Activated T-cell treated with anti-CD3 and anti-CD28 coated beads for 48 hours (primary cell): ENCODE measurements around the gene FOXO1.
A peak's percentile ranks its signal among the peaks of the same experiment; 100 is the strongest.

ENCODE experiments used
- DNase-seq: peaks from one replicate; pipeline ENCODE4 v3.0.0-alpha.2; 2020; ENCODE audit warnings: low read depth

FOXO1 gene

DNA sequence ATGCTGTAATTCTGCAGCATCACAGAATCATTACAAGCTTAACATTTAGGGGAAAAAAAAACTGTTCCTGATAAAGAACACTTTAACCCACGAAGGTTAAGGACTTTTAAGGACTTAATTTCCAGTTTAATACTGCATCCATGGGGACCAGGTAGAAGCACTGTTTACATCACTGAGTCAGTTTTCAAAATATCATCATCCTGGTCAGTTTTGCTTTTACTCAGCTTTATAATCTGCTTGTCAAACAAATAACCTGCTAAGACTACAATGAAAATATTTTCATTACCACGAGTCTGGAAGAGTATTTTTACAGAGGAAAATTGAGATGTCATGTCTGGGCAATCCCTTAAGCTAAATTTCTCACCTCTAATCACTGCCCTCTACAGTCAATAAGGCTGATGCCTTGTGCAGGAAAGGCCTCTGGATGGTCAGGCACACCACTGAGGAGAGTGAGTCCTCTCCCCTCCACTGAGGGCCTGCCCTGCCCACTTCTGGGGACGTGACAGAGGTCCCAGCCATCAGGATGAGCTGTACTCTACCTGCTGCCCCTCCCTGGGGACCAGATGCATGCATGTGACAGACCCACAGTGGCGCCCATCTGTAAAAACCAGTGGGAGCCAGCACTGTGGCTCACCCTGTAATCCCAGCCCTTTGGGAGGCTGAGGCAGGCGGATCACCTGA lies 31.0 kb downstream of the FOXO1 start:
- no peak for DNase-seq

DNA sequence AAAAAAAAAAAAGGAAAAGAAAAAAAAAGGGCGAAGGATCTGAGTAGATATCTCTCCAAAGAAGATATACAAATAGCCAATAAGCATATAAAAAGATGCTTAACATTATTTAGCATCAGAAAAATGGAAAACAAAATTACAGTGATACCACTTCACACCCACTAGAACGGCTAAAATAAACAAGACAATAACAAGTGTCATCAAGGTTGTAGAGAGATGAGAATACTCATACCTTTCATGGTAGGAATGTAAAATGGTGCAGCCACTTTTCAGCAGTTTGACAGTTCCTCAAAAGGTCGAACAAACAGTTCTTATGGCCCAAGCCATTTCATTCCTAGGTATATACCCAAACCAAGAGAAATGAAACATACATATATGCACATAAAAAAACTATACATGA lies 33.5 kb downstream of the FOXO1 start:
- no peak for DNase-seq

DNA sequence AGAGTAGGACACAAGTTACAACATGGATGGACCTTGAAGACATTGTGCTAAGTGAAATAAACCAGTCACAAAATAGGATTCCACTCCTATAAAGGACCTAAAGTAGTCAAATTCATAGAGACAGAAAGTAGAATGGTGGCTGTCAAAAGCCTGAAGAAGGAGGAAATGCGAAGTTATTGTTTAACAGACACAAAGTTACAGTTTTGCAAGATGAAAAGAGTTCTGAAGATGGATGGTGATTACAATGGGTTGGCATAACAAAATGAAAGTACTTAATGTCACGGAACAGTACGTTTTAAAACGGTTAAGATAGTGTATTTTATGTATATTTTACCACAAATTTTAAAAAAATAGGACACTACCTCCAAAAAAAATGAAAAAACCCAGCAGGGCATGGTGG lies 34.8 kb downstream of the FOXO1 start:
- no peak for DNase-seq

DNA sequence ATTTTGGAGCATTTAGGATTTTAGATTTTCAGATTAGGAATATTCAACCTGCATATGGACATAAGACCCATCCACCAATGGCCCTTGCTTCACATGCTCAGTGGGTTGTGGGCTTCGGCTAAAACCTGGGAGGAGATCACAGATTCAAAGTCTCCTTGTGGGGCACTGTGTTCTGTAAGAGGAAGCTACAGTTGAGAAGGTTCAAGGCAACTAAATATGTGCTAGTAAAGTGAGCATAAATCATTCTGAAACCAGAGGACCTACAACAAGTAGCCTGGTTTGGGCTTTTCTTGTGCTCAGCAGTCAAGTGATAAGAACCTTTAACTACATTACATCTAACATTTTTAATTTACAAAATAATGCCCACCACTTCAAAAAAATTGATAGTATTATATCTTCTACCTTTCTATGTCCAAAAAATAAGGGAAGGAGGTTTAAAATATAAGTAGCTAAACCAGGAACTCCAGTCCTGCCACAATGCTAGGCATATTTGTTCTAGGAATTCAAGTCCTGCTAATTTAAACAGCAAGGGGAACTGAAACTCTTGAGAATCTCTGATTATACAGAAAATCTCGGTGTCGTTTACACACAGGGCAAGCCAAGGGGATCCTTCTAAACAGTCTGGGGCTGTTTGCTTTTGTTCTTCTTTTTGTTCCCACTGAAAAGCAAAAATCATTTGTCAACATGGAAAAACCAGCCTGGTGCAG lies 36.6 kb downstream of the FOXO1 start:
- DNase-seq, result no peak

DNA sequence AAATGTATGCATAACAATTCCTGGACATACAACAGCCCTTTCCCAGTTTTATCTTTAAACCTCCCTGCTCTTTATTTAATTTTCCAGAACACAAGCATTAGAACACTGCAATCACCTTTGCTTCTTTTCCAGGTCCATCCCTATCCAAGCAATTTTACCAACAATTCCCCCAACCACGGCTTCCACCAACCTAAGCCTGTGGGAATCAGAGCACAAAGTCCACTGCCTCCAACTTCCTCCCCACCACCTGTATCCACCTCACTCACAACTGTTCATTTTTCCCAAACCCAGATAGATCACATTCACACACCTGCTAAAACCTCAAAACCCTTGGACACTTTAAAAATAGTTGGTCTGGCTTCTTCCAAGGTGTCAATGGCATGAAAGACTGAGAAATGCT lies 39.5 kb downstream of the FOXO1 start:
- DNase-seq, result no peak

DNA sequence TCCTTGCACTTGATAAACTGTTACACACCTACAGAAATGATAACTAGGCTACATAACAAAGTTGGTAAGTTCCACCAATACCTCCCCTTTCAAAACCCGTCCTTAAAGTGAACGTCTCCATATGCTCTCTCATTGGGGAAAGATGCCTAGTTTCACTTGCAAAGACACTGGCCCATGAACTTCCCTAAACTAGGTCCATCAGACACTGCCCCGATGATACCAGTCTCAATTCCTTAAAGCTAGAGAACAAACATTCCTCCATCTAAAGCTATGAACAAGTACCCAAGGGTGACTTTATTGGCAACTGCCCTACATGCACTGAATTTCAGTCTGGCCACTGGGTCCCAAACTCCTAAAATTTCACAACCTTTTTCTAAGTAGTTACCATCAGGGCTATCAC lies 39.9 kb downstream of the FOXO1 start:
- no peak for DNase-seq

DNA sequence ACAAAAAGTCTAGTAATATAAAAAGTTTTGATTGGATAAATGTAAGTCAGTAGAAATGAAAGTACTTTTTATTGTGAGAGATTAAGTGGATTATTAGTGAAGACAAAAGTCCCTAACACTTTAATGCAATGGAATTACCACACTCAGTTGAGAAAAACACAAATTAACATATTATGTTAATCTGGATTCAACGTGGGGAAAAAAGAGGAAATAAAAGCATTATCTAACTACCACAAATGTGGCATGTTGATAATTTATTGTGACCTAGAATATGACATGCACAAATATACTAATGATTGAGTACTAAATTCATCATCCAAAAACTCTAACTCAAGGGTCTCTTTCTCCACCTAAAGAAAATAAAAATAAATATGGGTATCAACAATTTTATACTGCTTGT lies 41.5 kb downstream of the FOXO1 start:
- no peak for DNase-seq

DNA sequence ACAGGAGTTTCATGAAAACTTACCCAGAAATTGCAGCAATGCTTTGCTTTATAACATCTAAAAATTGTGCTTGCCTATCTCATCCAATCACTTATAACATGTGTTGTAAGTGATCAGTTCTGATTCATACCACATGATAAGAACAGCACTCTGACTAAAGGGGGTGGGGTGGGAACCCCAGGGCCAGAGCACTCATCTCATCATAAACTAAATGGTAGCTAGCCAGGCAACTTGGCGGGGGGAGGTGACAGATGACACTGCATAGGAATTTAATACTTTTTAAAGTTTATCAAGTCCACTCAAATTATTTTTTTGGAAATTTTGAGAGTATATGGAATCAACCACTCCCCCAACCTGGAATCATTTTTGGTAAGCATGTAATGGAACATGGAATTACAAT lies 42.1 kb downstream of the FOXO1 start:
- peak; percentile 46 for DNase-seq

DNA sequence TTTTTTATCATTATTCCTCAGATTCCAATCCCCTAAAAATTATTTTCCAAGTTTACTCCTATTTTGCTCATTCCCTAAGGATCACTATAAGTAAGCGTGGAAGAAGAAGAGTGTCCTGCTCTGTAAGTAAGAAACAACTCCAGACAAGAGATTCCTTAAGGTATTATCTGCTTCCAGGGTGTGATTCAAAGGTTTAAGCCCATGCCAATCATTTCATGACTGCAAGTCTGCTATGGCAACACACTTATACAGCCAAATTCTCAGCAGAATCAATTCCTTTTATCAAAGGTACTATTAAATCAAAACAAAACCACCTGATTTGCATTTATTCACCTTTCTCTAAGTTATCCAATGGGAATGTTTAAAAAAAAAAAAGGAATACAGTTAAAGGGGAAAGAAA lies 43.7 kb downstream of the FOXO1 start:
- no peak for DNase-seq

DNA sequence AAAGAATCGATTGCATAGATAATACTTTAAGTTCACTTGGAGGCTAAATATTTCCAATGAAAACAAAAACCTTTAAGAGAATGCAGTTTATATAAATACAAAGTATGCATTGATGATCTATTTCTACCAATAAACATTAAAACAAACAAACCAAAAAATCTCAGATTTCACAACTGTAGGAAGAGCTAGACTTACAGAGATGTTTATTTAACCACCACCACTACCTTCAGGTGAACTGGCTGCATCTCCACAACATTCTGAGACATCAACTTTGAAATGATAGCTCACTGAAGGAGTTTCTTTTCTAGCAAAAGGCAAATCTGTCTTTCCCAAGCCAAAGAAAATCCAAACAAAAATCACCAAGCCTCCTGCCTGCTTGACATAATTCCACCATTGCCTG lies 44.2 kb downstream of the FOXO1 start:
- no peak for DNase-seq

DNA sequence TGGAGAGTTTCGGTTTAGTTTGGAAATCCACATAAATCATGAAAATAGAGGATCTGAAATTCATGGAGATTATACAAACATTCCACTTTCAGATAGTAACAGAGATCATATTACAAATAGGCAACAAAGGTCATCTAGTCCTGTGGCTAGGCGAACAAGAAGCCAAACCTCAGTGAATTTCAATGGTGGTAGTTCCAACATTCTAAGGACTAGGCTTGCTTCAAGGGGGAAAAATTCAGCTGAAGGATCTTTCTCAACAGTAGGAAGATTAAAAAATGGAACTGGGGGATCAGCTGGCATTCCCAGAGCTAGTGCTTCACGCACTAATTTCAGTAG lies 47.0 kb downstream of the FOXO1 start:
- no peak for DNase-seq

DNA sequence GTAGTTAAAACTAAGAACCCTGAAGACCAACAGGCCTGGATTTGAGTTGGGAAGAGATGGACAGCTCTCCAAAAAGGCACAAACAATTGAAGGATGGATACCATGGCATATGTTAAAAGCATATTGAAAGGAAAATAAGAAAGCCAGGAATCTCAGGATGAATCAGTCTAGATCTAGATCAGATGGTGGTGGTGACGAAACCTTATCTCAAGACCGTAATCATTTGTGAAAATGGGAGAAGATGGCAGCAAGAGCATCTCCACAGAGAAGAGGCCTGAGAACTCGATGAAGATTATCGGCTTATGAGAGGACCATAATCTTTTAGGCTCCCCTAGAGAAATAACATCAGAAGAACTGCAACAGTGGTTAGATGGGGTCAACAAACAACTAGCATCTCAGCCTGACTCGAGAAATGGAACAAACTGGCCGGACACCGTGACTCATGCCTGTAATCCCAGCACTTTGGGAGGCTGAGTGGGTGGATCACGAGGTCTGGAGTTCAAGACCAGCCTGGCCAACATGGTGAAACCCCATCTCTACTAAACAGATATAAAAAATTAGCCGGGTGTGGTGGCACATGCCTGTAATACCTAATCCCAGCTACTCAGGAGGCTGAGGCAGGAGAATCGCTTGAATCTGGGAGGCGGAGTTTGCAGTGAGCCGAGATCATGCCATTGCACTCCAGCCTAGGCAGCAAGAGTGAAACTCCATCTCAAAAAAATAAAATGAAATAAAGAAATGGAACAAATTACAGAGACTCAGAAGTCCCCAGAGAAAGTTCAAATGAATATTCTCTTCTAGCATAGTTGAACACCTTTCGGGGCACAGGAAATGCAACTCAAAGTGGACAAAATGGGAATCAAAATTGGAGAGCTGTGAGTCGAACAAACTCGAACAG lies 47.6 kb downstream of the FOXO1 start:
- DNase-seq, result no peak

DNA sequence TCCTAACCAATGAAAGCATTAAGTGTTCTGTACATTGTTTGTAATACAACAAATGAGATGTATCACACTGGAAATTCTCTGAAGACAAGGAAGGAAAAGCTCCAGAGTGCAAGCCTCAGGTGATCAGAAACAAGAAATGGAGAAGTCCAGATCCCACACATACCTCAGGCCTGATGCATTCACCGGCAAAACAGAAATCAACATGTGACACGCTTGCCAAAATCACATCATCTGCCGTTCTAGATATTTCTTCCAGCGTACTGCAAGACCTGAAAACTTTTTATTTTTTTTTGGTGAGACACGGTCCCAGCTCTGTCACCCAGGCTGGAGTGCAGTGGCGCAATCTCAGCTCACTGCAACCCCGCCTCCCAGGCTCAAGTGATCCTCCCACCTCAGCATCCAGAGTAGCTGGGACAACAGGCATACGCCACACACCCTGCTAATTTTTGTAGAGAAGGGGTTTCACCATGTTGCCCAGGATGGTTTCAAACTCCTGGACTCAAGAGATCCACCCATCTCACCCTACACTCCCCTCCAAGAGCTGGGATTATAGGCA lies 48.6 kb downstream of the FOXO1 start:
- DNase-seq, result no peak

DNA sequence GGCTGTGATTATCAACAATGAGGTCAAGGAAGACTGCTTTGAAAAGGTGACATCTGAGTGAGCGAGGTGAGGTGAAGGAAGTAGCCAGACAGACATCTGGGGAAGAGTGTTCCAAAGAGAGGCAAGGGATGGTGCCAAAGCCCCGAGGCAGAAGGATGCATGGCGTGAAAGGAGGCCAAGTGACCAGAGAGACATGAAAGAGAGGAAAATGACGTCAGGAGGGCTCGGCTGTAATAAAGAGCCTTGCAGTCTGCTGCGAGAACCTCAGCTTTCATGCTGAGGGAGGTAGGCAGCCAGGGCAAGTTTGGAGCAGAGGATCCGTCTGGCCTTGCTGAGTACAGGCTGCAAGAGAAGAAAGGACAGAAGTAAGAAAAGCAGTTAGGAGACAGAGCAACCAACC lies 50.8 kb downstream of the FOXO1 start:
- DNase-seq, result no peak

DNA sequence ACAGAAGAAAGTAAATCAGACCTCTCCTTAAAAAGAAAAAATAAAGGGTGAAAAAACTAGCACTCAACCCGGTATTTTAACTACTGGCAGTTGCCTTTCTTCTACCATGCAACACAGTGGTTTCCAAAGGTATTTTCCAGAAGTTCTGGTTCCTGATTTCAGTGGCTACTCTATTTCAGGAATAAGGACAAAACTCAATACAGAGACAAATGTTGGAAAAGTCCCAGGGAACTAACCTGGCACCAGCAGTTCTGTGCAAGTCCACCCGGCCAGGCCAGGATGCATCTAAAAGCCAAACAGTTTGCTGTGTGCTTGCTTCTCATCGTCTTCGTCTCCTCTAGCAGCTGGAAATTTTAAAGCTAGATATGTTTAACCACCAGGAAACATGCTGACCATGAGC lies 52.5 kb downstream of the FOXO1 start:
- DNase-seq, result no peak

DNA sequence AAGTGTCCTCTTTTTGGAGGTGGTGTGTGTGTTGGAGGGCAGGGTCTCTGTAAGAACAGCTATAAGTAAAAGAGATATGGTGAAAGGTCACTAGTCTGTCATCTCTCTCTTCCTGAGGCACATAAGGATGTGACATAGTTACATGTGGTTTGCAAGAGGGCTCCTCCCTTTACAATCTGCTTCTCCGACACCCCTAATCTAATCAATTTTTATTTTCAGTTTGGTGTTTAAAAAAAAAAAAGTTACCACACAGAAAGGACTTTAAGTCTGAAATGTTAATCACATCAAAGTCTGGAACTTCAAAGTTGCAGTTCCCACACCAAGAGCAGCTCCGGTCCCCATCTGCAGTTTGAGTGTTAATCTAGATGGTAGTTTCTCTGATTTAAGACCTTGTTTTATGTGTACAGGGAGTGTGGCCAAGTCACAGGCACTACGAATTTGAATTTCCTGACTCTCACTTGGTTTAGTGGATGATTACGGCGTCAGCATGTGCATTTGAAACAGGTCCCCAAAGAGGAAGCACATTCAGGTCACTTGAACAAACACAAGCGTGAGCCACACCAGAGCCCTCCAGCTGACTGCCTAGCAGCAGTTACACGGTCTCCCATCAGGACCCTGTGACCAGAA lies 53.1 kb downstream of the FOXO1 start:
- DNase-seq, result peak; percentile 36

DNA sequence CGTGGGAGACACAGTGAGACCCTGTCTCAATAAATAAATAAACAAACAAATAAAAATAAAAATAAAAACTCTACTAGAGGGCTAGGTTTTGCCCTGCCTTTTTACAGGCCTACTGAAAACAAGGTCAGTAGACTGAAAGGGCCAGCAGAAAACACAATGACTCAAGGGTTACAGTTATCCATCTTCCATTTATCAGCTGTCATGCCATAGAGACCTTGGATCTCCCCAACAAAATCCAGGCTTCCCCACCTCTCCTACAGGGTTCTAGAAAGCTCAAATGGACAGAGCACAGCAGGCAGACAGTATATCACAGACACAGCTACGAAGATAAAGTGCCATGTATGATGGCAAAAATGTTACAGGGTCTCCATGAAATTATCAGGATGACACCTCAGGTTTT lies 54.4 kb downstream of the FOXO1 start:
- DNase-seq, result no peak

DNA sequence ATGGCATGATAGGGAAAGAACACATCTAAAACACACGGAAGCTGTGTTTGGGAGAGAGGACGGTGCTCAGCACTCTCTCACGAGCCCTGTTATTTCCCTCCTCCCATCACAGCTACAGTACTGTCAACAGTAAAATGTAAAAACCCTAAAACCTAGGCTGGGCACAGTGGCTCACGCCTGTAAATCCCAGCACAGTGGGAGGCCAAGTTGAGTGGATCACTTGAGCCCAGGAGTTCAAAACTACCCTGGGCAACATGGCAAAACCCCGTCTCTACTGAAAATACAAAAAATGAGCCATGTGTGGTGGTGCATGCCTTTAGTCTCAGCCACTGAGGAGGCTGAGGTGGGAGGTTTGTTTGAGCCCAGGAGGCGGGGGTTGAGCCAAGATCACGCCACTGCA lies 54.8 kb downstream of the FOXO1 start:
- DNase-seq, result no peak

DNA sequence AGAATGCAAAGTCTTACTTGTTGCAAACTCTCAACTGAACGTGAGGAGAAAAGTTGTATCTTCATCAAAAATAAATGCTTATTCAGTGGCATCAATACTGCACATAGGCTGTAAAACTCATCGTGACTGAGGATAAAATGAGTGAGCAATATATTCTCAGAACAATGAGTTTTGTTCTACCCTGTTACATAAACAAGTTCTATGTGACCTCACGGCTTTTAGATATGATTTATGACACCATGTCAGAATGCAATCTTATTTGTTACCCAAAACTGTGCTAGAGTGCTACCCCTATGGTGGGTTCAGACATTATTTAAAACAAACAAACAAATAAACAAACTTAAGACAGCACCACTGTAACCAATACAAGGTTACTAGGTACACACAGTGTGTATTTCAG lies 55.4 kb downstream of the FOXO1 start:
- no peak for DNase-seq

DNA sequence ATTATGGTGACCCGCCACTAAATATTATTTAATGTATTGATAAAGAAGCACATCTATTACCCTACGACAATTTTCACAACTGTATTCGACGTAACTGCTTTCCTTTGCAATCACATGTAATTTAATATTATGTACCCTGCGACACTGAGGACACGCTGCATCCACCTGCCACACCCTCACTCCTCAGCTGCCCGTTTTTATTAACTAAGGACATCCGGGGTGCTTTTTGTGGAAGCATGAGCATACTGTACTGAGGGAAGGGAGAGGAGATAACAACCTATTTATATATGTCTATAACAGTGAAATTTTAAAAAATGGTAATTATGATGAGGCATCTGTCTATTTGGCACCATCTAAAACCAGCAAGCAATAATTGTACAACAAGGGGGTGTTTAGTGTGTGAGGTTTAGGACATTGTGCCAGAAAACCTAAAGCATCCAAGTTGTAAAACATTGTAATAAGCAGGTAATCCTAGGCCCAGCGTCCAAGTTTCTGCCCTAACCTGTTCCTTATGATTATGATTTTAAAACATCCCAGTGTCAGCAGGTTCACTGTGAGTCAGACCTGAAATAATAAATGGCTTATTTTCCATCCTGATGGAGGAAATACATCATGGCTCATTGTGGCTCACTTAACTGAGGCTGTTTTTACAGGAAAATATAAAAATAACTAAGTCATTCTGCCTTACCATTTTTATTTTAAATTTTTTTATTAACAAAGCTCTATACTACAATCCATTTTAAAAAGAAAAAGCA lies 56.3 kb downstream of the FOXO1 start:
- DNase-seq, result no peak

DNA sequence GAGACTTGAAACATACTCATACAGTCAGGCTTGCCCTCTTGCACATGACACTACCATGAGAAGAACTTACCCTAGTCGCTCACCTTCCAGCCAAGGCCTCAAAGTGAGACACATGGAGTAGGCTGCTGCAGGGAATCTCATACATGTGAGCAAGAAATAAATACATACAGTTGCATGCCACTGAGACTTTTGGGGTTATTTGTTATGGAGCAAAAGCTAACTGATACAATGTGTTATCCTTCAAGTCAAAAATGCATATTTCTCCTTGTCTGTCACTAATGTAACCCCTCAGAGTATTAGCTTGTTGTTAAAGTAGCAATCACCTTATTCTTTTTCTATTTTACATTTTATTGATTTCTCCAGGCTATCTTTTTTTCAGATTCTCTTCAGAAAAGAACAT lies 58.1 kb downstream of the FOXO1 start:
- DNase-seq, result no peak

DNA sequence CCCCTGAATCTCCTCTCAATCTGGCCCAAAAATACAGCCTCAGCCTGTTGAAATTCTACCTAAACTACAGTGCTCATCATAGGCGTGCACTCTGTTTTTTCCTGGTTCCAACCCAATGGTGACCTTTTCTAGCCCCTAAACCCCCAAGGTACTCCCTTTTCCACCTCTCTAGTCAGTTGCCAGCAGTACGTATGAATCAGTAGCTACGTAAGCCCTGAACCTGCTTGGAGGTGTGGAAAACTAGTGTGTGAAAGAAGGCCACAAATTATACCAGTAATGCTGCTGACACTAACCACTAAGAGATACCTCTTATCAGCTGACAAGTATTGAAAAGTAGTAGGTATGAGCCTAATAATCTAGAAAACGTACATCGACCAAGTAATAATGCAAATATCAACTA lies 60.9 kb downstream of the FOXO1 start:
- no peak for DNase-seq
